ENCODE results near the gene ZSCAN16. TPM values are rescaled to one million over a fixed set of nuclear protein-coding genes. Genes with fewer than 3 reads are reported as not detected.

ZSCAN16 gene
- total RNA-seq, 4 donors from 2014 or later, result 2.8 to 6.0 (median 3.5) TPM

- TF ChIP-seq CTCF (IDR thresholded peaks at IDR 0.05), result no peak
- DNase-seq (ENCODE audit: low spot score), result no peak
- ATAC-seq (ENCODE audit: low FRiP score), result no peak
These were observed 33.9 kb downstream of the ZSCAN16 start for GRCh38 chr6:28158318-28158717.

- no peak for ATAC-seq (ENCODE audit: low FRiP score)
- no peak for TF ChIP-seq CTCF (IDR thresholded peaks at IDR 0.05)
These were observed 34.7 kb downstream of the ZSCAN16 start for GRCh38 chr6:28159029-28159607.

GRCh38 chr6:28160233-28160632, 35.8 kb downstream of the ZSCAN16 start:
- DNase-seq (ENCODE audit: low spot score) (no peak), ATAC-seq (ENCODE audit: low FRiP score) (no peak)
- no peak for TF ChIP-seq CTCF (IDR thresholded peaks at IDR 0.05)

More at GRCh38 chr6:28159029-28159607, 34.7 kb downstream of the ZSCAN16 start:
- no peak for DNase-seq (ENCODE audit: low spot score)

GRCh38 chr6:28161410-28162079, 37.1 kb downstream of the ZSCAN16 start:
- no peak for TF ChIP-seq CTCF (IDR thresholded peaks at IDR 0.05)
- ATAC-seq (ENCODE audit: low FRiP score) (peak; percentile 66), DNase-seq (ENCODE audit: low spot score) (peak; percentile 37)

GRCh38 chr6:28165563-28165962, 41.2 kb downstream of the ZSCAN16 start:
- no peak for DNase-seq (ENCODE audit: low spot score)
- no peak for TF ChIP-seq CTCF (IDR thresholded peaks at IDR 0.05)

GRCh38 chr6:28167068-28167467, 42.7 kb downstream of the ZSCAN16 start:
- ATAC-seq (ENCODE audit: low FRiP score) (no peak), DNase-seq (ENCODE audit: low spot score) (no peak)
- no peak for TF ChIP-seq CTCF (IDR thresholded peaks at IDR 0.05)

More at GRCh38 chr6:28165563-28165962, 41.2 kb downstream of the ZSCAN16 start:
- no peak for ATAC-seq (ENCODE audit: low FRiP score)

GRCh38 chr6:28167926-28168325, 43.5 kb downstream of the ZSCAN16 start:
- TF ChIP-seq CTCF (IDR thresholded peaks at IDR 0.05), result no peak
- no peak for ATAC-seq (ENCODE audit: low FRiP score)
- no peak for DNase-seq (ENCODE audit: low spot score)

Data from omental fat pad (tissue), 4 donors.